ENCODE results near the gene CTBP1. TPM values are rescaled to one million over a fixed set of nuclear protein-coding genes. Genes with fewer than 3 reads are reported as not detected.

CTBP1 gene
- total and polyA plus RNA-seq, 9 of the 15 experiments (the other 6 are each of a cell fraction or from before 2014, with no cell fraction given): 14.5 to 162 (median 68.2) TPM

- TF ChIP-seq, protein P1, sequence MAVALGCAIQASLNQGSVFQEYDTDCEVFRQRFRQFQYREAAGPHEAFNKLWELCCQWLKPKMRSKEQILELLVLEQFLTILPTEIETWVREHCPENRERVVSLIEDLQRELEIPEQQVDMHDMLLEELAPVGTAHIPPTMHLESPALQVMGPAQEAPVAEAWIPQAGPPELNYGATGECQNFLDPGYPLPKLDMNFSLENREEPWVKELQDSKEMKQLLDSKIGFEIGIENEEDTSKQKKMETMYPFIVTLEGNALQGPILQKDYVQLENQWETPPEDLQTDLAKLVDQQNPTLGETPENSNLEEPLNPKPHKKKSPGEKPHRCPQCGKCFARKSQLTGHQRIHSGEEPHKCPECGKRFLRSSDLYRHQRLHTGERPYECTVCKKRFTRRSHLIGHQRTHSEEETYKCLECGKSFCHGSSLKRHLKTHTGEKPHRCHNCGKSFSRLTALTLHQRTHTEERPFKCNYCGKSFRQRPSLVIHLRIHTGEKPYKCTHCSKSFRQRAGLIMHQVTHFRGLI (CRISPR knock-in tag; IDR thresholded peaks at IDR 0.05): no peak
- TF ChIP-seq MBD1 (CRISPR knock-in tag; IDR thresholded peaks at IDR 0.05) (no peak), SMARCC2 (IDR thresholded peaks at IDR 0.05; ENCODE audit: low read depth) (no peak), GTF2B (IDR thresholded peaks at IDR 0.05; ENCODE audit: extremely low read depth, insufficient read length) (no peak), ELF2 (CRISPR knock-in tag; IDR thresholded peaks at IDR 0.05) (no peak), SRSF9 (IDR thresholded peaks at IDR 0.05; ENCODE audit: borderline replicate concordance, low read depth, low read length) (no peak), GTF2E2 (tag; IDR thresholded peaks at IDR 0.05) (no peak)
Measured at GRCh38 chr4:1274871-1275270, 25.9 kb upstream of the CTBP1 start (continued).

DNA sequence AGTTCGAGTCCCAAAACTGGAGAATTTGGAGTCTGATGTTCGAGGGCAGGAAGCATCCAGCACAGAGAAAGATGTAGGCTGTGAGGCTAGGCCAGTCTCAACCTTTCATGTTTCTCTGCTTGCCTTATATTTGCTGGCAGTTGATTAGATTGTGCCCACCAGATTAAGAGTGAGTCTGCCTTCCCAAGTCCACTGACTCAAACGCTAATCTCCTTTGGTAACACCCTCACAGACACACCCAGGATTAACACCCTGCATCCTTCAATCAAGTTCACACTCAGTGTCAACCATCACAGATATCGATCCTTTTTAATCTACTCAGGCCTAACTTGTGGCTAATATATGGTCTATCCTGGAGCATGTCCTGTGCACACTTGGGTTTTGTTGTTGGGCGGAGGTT lies 22.8 kb upstream of the CTBP1 start:
- Histone ChIP-seq H3K4me2 (ENCODE audit: insufficient read depth, low read length) (no peak overlapping the region), H2AFZ (ENCODE audit: low read depth, low read length) (no peak overlapping the region), H3K9me1 (ENCODE audit: control insufficient read depth, insufficient read depth, low read length) (no peaks in the 10 kb centered on the region), H3K27me3 (ENCODE audit: control insufficient read depth in 2 of 2, insufficient read depth in 2 of 2, low read length in 2 of 2) (peaks cover 4 to 5% of the 10 kb centered on the region in 2 experiments; a peak in 4 of 5 replicates), H3K36me3 (ENCODE audit: control insufficient read depth, insufficient read depth, low read length) (no peaks in the 10 kb centered on the region), H3K27ac (ENCODE audit: extremely low read depth, low read depth, low read length) (no peak overlapping the region), H3K79me2 (ENCODE audit: control insufficient read depth, insufficient read depth, low read length) (no peaks in the 10 kb centered on the region), H3K9ac (ENCODE audit: insufficient read depth in 1 of 2, low read depth in 2 of 2, low read length in 2 of 2) (no peak overlapping the region), H3K9me3 (replicated peaks; ENCODE audit: control insufficient read depth, insufficient read depth, low read depth, low read length) (peaks cover 9% of the 10 kb centered on the region; the same call in 1 of the 2 replicates), H3K4me3 (no peak overlapping the region), H4K20me1 (replicated peaks; ENCODE audit: control insufficient read depth, insufficient read depth, low read length) (no peaks in the 10 kb centered on the region), H3K4me1 (replicated peaks in 1 of 2; ENCODE audit: control insufficient read depth in 2 of 2, insufficient read depth in 2 of 2, low read length in 2 of 2) (no peaks in the 10 kb centered on the region)
- ATAC-seq (no peak), FAIRE-seq (no peak), DNase-seq (ENCODE audit: extremely low read depth in 1 of 4, low spot score in 3 of 4) (no peak)
- no TSS peak for BruUV-seq (replicated peaks)
- in situ Hi-C loops (cut with MboI): no loop called here
- 3% methylated on average over 5 of the region's 5 CpGs for WGBS (ENCODE audit: insufficient coverage, low coverage, missing lambda C conversion rate)
- CTCF ChIA-PET (ENCODE audit: low intra/inter-chr PET ratio): no interaction called here
- POLR2A ChIA-PET: no interaction called here
- intact Hi-C loops (cut with micrococcal nuclease): no loop called here
- TF ChIP-seq ZNF3 (CRISPR knock-in tag; IDR thresholded peaks at IDR 0.05) (no peak), TEAD4 (IDR thresholded peaks at IDR 0.05; ENCODE audit: low read length) (no peak), TEAD4 (CRISPR knock-in tag; IDR thresholded peaks at IDR 0.05; ENCODE audit: borderline replicate concordance) (no peak), MXI1 (IDR thresholded peaks at IDR 0.05; ENCODE audit: low read depth, low read length) (no peak), POLR2AphosphoS2 (IDR thresholded peaks at IDR 0.05; ENCODE audit: low read length) (no peak), RFX5 (IDR thresholded peaks at IDR 0.05; ENCODE audit: low read depth, low read length) (no peak), BACH1 (tag; IDR thresholded peaks at IDR 0.05) (no peak), BHLHE40 (IDR thresholded peaks at IDR 0.05; ENCODE audit: low read length) (no peak)

All from K562 (cell line).